C1 segment of cervical spinal cord (tissue), 14 donors: ENCODE results near the gene SLC39A11.
"Not testable (repeated sequence)": the region's sequence is repeated elsewhere in the genome, so short reads cannot be mapped to it uniquely, and the experiment has no call there.

ENCODE experiments used
- DNase-seq, 14 donors: peaks; one replicate each; lab custom pipeline; 2025; lab: John Stamatoyannopoulos, UW

The SLC39A11 gene

DNA sequence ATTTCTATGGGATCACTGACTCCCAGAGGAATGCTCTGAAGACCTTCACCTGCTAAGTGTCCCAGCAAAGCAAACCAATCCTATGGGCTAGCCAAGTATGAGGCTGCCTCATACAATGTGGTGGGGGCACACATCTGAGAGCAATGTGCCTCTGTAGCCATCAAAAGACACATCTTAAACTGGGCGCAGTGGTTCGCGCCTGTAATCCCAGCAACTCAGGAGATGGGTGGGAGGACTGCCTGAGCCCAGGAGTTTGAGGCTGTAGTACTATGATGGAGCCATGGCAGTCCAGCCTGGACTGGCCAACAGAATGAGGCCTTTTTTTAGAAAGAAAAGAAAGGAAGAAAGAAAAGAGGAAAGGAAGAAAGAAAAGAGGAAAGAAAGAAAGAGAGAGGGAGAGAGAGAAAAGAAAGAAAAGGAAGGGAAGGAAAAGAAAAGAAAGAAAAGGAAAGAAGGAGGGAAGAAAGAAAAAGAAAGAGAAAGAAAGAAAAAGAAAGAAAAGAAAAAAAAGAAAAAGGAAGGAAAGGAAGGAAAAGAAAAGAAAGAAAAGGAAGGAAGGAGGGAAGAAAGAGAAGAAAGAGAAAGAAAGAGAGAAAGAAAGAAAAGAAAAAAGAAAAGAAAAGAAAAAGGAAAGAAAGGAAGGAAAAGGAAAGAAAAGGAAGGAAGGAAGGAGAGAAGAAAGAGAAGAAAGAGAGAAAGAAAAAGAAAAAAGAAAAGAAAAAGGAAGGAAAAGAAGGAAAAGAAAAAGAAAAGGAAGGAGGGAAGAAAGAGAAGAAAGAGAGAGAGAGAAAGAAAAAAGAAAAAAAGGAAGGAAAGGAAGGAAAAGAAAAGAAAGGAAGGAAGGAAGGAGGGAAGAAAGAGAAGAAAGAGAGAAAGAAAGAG, 430.3 kb downstream of the SLC39A11 start:
- DNase-seq = no peak

DNA sequence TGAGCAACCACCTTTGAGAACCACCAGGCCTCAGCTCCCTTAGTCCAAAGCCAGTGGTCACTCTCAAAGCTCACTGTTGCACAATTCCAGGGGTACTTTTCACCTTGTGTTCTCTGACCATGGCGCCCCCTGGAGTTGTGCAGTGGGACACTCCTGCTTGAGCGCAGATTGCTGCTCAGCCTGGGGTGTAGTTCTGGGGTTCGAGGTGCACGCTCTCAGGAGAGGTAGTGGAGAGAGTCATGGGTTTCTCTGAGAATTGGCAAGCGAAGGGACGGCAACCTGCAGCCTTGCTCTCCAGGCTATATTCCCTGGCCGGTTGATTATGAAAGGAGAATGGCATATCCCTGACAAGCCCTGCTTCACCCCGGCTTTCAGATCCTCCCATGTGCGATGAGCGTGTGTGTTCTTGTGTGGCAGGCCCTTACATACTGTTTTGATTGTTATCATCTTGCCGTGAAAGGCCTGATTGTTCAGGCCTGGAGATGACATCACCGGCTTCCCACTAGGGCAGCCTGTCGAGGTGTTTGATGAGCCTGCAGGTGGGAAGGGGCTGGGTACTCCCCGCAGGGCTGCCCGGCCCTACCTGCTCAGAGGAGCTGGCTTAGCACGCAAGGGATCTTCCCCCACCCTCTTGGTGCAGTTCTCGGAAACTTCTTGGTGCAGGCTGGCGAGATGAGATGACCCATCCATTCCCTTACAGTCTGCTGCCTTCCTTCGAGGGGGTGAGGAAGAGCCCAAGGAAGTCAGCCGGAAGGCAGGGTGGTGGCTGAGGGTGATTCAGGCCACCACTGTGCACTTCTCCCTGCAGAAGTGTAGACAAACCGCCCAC, 431.2 kb downstream of the SLC39A11 start:
- peak in 4 of 14 donors; percentile 3 to 56 (median 24) for DNase-seq

DNA sequence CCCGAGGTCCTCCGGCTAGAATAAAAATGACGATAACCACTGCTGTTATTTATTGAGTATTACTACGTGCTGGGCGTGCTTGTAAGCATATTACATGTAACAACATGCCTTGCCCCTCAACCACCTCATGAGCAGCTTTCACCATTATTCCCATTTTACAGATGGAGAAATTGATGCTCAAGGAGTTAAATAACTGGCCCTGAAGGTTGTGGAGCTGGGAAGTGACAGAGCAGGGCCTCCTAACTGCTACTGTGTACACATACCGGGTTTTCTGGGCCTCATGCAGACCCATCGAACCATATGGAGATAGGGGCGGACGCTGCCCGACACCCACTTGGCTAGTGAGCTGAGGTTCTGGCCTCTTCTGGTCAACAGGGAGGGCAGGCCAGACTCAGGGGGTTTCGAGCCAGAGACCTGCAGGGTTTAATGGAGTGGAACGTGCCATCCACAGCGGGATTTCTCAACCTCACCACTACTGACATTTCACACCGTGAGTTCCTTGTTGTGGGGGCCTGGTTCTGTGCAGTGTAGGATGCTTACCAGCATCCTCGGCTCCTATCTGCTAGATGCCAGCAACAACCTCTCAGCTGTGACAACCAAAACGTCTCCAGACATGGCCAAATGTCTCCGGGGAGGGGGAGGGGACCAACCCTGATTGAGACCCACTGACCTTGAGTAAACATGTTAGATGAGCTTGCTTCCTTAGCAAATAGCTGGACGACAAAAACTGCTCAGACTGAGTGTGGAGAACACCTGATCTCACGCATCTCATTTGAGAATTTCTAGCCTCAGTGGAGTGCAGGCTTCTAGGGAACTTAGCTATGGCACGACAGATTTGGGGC, 432.0 kb downstream of the SLC39A11 start:
- DNase-seq = no peak

- DNase-seq = no peak
These were observed 432.7 kb downstream of the SLC39A11 start for GRCh38 chr17:72659811-72660210.

GRCh38 chr17:72658675-72659074, 433.8 kb downstream of the SLC39A11 start:
- no peak for DNase-seq

DNA sequence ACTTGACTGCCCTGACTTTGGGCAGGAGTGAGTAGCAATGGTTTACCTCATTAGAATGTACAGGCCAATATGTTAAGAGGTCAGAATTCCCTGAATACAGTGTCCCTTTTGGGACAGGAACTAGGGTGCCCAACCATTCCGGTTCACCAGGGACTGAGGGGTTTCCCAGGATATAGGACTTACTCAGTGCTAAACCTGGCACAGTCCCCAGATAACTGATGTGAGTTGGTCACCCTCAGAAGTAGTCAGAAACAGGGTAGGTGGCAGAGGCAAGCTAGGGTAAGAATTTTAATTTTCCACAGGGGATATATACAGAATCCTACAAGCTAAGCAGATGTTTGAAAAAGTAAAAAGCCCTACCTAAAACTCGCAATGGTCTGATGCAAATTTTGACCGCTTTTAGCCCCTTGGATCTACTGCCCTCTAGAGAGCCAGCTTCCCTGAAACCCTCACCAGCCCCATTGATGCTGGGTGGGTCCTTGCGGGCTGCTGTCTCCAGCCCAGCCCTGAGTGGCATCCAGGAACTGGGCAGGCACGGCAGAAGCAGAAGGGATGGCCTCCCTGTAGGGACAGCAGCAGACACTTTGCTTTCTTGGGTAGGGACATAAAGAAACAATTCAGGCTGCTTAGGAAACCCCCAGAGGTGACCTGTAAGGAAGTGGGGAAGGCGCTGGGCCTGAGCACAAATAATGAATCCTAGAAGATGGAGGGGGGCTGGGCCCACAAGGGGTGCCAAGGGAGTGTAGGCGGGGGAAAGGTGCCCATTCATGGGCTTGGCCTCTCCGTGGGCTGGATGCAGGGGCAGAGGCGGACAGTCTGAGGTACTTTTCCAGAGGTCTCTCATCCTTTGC, 434.8 kb downstream of the SLC39A11 start:
- DNase-seq = no peak

DNA sequence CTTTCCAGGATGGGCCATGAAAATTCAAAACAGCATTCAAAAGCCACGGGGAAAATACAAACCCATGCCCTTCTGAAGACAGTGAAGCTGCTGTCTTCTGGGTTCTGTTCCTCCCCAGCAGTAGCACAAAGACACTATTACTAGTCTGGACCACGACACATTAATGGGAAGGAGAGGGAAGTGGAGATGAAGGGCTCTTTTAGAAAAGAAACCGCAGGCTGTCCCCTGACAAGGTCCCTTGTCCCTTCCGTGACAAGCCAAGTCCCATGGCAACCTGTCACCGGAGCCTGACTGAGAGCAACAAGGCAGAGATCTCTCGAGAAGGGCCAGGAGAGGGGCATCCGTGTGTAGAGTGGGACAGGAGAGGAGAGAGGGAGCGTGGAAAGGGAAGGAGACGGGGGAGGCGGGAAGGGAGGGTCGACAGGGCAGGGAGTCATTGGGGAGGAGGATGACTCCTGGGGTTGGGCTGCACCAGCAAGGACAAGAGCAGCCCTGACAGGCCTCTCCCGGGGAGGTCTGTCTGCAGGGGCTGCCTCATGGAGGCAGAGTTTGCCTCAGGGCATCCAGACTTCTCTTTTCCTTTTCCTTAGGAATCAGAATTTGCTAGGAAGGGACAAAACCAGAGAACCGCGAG, 436.2 kb downstream of the SLC39A11 start:
- peak in 10 of 14 donors; percentile 11 to 64 (median 30) for DNase-seq

DNA sequence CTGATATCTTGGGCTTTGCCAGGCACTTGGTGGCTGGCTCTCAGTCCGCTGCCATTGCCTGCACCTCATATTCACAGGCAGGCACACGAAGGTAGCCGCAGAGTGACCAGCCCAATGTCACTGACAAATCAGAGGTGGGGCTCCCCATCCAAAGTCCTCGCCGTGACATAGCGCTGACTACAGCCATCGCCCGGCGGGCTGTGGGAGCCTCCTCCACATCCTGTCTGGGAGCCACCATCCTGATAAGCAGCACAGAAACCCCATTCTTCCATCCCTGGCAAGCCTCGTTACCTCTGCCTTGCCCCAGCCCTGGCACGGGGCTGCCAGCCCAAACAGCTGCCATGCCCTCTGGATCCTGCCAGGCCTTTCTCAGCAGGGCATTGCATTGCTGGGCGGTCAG, 437.8 kb downstream of the SLC39A11 start:
- DNase-seq = peak in 3 of 14 donors; percentile 19 to 44 (median 21)

- DNase-seq = no peak
These were observed 440.5 kb downstream of the SLC39A11 start for GRCh38 chr17:72651988-72652387.

- no peak for DNase-seq
These were observed 443.8 kb downstream of the SLC39A11 start for GRCh38 chr17:72648702-72649101.

- DNase-seq = no peak
These were observed 446.3 kb downstream of the SLC39A11 start for GRCh38 chr17:72646176-72646575.

- no peak for DNase-seq
These were observed 448.0 kb downstream of the SLC39A11 start for GRCh38 chr17:72644492-72644891.

DNA sequence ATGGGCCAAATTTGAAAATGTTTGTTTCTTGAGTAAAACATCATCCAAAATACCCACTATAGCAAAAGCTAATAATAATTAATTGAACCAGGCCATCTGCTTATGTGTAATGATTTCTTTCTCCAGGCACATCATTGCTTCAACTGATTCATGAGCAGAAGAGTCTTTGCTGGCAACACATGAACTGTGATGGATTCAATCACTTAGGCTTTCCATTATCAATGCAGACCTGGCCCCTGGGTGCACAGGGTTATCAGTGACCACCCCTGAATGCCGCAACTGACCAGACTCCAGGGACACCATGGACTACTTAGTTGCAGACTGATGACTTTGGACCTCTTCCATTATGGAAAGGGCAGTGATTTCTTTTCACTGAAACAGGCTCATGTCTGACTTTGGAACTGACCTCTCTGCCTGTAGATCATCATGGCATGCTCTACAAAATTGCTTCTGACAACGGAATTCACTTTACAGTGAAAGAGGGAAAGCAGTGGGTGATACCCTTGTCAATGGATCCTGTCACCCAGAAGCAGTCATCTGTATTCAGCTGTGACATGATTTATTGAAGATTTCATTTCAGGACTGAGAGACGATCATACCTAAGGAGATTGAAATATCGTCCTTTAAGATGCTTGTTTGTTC, 448.8 kb downstream of the SLC39A11 start:
- no peak for DNase-seq

DNA sequence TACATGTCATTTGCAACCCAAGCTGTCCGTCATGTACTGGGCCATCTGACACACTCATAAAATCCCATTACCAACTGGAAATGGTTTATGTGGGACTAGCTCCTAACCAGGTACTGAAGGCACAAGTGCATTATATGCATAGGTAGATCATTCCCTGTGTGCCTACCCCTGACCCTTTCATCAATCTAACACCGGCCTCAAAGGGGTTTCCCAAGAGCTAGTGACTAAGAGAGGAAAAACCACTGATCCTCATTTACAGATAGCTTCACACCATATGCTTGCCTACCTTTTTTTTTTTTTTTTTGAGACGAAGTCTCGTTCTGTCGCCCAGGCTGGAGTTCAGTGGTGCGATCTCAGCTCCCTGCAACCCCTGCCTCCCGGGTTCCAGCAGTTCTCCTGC, 449.8 kb downstream of the SLC39A11 start:
- DNase-seq = no peak

DNA sequence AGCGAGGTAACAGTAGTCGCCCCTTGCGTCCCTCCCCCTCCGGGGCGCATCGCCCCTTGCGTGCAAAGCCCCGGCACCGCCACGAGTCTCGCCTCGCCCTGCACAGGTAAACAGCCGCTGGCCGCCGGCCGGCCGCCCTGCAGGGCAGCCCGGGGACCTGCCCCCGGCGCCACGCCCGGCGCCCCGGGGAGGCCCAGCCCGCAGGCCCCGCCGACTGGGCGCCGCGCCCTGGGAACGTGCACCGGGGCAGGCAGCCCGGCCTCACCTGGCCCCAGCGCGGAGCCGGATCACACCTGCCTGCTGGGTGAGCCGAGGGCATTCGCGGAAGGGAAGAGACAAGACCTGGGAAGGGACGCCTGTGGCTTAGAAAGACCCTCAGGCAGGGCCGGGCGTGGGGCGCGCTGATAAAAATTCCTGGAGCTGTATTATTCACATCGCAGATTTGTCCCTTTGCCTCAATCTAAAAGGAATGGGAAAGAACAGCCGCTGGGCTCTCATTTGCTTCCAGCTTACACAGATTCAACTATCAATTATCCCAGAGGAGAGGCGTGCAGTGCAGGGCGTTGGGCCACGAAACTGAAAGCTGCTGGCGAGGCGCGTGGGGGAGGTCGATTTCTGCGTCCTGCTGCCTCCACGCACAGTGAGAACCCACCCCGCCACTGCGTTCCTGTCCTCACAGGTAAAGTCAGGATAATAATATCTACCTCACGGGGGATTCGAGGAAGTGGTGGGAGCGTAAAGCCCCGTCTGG, 451.9 kb downstream of the SLC39A11 start:
- DNase-seq = no peak

- DNase-seq = no peak
These were observed 452.8 kb downstream of the SLC39A11 start for GRCh38 chr17:72639711-72640110.

DNA sequence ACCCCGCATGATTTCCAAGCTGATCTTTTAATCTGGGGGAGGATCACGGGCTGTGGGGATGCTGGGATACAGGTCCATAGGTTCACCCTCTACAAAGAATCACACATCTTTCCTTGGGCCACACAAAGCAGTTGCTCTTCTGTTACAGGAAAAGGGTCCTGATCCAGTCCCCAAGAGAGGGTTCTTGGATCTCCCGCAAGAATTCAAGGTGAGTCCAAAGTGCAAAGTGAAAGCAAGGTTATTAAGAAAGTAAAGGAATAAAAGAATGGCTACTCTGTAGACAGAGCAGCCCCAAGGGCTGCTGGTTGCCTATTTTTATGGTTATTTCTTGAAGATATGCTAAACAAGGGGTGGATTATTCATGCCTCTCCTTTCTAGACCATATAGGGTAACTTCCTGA, 453.6 kb downstream of the SLC39A11 start:
- DNase-seq = not testable (repeated sequence)

GRCh38 chr17:72635034-72635635, 457.4 kb downstream of the SLC39A11 start:
- no peak for DNase-seq

- no peak for DNase-seq
These were observed 457.9 kb downstream of the SLC39A11 start for GRCh38 chr17:72634621-72635020.
